ENCODE data around the gene PKIG. TPM values are rescaled to one million over a fixed set of nuclear protein-coding genes. Genes with fewer than 3 reads are reported as not detected.

PKIG gene
- total RNA-seq, 1 donor from 2014 or later: 34.7 TPM

DNA sequence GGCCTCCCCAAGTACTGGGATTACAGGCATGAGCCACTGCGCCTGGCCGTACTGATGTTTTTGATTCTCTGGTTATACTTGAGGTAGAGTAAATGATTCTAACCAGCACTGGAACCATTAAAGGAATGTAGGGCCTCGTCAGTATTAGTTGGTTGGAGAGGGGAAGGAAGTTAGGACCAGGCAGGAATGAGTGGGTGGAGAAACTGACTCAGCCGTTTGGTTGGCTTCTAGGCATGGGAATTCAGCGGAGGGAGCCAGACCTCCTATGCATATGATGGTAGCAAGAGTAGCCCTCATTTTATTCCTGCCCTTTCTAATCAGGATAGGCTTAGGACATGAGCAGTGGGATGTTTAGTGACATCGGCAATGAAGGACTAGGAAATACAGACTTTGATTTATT, 41.5 kb upstream of the PKIG start:
- H3K27me3 Mint-ChIP-seq (ENCODE audit: low read depth): no peaks in the 10 kb centered on the region
- no peak overlapping the region for H3K4me3 Mint-ChIP-seq
- H3K4me1 Mint-ChIP-seq: no peaks in the 10 kb centered on the region
- H3K36me3 Mint-ChIP-seq (ENCODE audit: low read depth): no peaks in the 10 kb centered on the region
- DNase-seq (ENCODE audit: low read depth, low spot score): no peak
- no peaks in the 10 kb centered on the region for H3K9me3 Mint-ChIP-seq
- TF ChIP-seq, protein P1, sequence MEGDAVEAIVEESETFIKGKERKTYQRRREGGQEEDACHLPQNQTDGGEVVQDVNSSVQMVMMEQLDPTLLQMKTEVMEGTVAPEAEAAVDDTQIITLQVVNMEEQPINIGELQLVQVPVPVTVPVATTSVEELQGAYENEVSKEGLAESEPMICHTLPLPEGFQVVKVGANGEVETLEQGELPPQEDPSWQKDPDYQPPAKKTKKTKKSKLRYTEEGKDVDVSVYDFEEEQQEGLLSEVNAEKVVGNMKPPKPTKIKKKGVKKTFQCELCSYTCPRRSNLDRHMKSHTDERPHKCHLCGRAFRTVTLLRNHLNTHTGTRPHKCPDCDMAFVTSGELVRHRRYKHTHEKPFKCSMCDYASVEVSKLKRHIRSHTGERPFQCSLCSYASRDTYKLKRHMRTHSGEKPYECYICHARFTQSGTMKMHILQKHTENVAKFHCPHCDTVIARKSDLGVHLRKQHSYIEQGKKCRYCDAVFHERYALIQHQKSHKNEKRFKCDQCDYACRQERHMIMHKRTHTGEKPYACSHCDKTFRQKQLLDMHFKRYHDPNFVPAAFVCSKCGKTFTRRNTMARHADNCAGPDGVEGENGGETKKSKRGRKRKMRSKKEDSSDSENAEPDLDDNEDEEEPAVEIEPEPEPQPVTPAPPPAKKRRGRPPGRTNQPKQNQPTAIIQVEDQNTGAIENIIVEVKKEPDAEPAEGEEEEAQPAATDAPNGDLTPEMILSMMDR (conservative IDR thresholded peaks at IDR 0.05): no peak
- H3K27ac Mint-ChIP-seq (ENCODE audit: unreplicated experiment): no peak overlapping the region

DNA sequence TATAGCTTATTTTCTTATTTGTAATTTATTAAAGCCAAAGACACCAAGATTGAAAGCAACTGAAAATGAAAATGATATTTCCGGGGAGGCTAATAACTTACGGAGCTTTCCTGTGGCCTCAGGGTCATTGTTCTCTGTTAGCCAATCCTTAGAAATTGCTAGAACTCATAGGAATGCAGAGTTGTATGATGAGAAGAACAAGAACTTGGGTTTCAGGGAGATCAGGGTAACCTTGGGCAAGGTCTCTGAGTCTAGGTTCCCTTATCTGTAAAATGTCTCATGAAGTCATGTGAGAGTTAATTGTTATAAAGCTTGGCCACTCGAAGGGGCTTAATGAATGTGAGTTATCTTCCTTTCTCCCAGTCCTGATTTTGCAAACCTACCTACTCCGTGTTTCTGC, 40.4 kb upstream of the PKIG start:
- Mint-ChIP-seq H3K36me3 (ENCODE audit: low read depth) (no peaks in the 10 kb centered on the region), H3K9me3 (no peaks in the 10 kb centered on the region), H3K27ac (ENCODE audit: unreplicated experiment) (no peak overlapping the region), H3K27me3 (ENCODE audit: low read depth) (no peaks in the 10 kb centered on the region), H3K4me3 (no peak overlapping the region), H3K4me1 (no peaks in the 10 kb centered on the region)
- TF ChIP-seq, protein P1 (conservative IDR thresholded peaks at IDR 0.05): no peak
- DNase-seq (ENCODE audit: low read depth, low spot score): no peak

DNA sequence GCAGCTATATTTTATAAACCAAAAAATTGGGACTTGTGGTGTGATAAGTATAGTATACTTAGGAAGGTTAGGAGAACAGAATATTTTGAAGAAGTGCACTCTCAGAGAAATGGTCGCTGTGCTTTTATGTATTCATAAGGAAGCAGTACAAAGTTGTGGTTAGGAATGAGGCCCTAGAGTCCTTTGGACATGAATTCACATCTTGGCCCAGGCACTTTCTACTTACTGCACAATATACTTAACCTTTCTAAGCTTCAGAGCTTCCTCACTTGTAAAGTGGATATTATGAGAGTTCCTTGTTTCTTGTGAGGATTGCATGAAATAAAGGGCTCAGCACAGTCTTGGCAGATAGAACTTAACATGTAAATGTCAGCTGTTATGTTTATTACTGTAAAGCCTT, 39.5 kb upstream of the PKIG start:
- Mint-ChIP-seq H3K36me3 (ENCODE audit: low read depth) (no peaks in the 10 kb centered on the region), H3K27ac (ENCODE audit: unreplicated experiment) (no peak overlapping the region), H3K4me3 (no peak overlapping the region), H3K27me3 (ENCODE audit: low read depth) (no peaks in the 10 kb centered on the region), H3K9me3 (no peaks in the 10 kb centered on the region), H3K4me1 (no peaks in the 10 kb centered on the region)
- TF ChIP-seq, protein P1 (conservative IDR thresholded peaks at IDR 0.05): no peak
- no peak for DNase-seq (ENCODE audit: low read depth, low spot score)

DNA sequence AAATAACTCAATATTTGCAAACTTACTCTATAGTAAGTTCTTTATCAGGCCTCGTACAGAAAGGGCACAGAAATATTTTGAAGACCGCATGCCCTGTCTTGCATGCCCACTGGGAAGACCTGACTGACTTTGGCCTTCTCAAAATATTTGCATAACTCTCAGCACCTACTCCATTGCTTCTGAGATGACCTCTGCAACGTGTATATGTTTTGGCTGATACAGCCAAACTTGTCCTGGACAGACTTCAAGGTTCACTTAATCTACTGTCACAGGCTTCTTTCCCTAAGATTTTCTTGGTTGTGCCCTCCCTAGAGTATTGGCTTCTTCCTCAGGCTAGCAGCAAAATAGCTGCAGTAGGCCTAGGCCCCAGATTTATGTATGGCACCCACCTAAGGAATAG, 39.0 kb upstream of the PKIG start:
- no peaks in the 10 kb centered on the region for H3K36me3 Mint-ChIP-seq (ENCODE audit: low read depth)
- H3K4me3 Mint-ChIP-seq: no peak overlapping the region
- peaks cover under 1% of the 10 kb centered on the region for H3K4me1 Mint-ChIP-seq
- DNase-seq (ENCODE audit: low read depth, low spot score): no peak
- TF ChIP-seq, protein P1 (conservative IDR thresholded peaks at IDR 0.05): no peak
- H3K27me3 Mint-ChIP-seq (ENCODE audit: low read depth): no peaks in the 10 kb centered on the region
- no peak overlapping the region for H3K27ac Mint-ChIP-seq (ENCODE audit: unreplicated experiment)
- H3K9me3 Mint-ChIP-seq: no peaks in the 10 kb centered on the region

DNA sequence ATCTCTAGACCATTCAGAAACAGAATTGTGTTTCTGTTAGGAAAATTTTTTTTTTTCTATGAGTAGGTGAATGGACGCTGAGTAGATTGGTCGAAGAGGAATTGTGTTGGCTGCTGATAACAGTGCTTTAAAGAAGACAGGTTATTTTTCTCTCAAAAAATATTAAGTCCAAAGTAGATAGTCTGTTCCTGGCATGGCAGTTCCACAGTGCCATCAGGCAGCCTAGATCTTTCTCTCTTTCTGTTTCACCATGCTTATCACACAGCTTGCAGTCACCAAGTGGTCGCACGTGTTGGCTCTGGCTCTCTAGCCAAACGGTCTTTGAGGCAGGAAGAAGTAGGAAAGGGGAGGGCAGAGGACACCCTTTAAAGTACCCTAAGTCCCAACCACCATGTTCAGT, 38.1 kb upstream of the PKIG start:
- Mint-ChIP-seq H3K9me3 (no peaks in the 10 kb centered on the region), H3K4me3 (no peak overlapping the region), H3K27me3 (ENCODE audit: low read depth) (no peaks in the 10 kb centered on the region), H3K4me1 (peaks cover 3% of the 10 kb centered on the region), H3K36me3 (ENCODE audit: low read depth) (no peaks in the 10 kb centered on the region), H3K27ac (ENCODE audit: unreplicated experiment) (no peak overlapping the region)
- TF ChIP-seq, protein P1 (conservative IDR thresholded peaks at IDR 0.05): no peak
- no peak for DNase-seq (ENCODE audit: low read depth, low spot score)

DNA sequence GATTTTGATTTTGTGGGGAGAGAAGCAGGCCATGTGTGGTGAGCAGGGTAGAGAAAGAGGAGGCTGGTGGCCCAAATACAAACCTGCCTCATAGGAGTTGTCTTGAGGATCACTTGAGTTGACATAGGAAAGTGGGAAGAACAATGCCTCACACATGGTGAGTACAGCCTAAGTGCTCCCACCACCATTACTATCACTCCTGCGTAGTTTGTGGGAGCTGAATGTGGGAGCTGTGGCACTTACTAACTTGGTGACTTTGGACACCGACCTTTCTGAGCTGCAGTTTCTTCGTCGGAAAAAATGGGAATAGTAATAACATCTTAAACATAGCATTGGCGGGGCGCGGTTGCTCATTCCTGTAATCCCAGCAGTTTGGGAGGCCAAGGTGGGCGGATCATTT, 35.0 kb upstream of the PKIG start:
- TF ChIP-seq, protein P1 (conservative IDR thresholded peaks at IDR 0.05): no peak
- Mint-ChIP-seq H3K36me3 (ENCODE audit: low read depth) (no peaks in the 10 kb centered on the region), H3K4me1 (peaks cover 3% of the 10 kb centered on the region), H3K9me3 (no peaks in the 10 kb centered on the region), H3K4me3 (no peak overlapping the region), H3K27me3 (ENCODE audit: low read depth) (no peaks in the 10 kb centered on the region), H3K27ac (ENCODE audit: unreplicated experiment) (no peak overlapping the region)
- no peak for DNase-seq (ENCODE audit: low read depth, low spot score)
